ENCODE measurements around the gene SH3BP5.

SH3BP5 gene

GRCh38 chr3:15241341-15241740 is 91.0 kb downstream of the SH3BP5 start:
- peak; percentile 45 for DNase-seq

DNA sequence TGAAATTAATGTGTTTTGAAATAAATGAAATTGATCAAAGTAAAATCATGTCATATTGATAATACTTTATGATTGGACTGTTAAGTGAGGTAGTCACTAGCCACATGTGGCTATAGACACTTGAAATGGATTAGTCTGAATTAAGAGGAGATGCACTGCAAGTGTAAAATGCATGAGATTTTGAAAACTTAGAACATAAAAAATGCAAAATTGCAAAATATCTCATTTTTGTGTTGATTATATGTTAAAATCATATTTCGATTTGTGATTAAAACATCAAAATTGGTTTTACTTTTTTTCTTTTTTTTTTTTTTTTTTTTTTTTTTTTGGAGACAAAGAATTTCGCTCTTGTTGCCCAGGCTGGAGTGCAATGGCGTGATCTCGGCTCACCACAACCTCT is 103.1 kb downstream of the SH3BP5 start:
- no peak for DNase-seq

DNA sequence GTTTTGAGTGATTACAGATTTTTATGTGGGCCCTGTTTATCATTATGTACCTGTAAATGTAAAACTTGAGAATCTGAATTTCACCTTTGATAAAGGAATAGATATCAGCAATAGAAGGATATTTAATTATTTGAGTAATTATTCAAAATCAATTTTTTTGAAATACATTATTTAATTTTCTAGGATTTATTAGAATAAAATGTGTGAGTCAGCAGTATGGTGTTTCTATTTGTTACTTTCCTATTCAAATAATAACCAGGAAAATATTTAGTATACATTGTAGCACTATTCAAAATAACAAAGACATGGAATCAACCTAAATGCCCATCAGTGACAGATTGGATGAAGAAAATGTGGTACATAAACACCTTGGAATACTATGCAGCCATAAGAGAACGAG is 104.2 kb downstream of the SH3BP5 start:
- DNase-seq = no peak

- DNase-seq = no peak
These were observed 108.5 kb downstream of the SH3BP5 start for GRCh38 chr3:15223685-15224572.

DNA sequence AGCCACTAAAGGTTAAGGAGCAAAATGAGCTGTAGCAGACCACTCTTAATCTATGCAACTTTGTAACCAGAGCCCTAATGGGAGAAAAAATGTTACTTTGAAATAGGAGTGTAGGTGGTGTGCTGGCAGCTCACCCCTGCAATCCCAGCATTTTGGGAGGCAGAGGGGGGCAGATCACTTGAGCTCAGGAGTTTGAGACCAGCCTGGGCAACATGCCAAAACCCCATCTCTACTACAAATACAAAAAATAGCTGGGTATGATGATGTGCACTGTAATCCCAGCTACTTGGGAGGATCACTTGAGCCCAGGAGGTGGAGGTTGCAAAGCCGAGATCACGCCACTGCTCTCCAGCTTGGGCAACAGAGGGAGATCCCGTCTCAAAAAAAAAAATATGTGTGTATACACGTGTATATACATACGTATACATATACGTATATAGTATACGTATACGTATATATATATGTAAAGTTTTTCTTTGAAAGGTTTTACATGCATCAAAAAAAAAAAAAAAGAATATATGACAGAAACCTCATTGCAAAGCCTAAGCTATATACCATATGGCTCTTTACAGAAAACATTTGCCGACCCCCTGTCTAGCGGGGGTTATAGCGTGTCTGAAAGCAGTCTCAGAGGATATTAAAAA is 110.7 kb downstream of the SH3BP5 start:
- DNase-seq = no peak

DNA sequence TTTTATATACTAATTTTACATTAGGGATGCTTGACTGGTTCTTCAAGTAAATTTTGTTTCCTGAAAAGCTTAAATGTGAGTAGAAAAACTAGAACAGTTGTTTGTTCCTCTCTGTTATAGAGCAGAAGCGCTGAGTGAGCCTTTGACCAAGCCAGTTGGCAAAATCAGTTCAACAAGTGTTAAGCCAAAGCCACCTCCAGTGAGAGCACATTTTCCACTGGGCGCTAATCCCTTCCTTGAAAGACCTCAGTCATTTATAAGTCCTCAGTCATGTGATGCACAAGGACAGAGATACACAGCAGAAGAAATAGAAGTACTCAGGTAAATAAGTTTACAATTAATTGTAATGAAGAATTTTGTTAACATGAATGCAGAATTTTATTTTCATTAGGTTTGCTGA is 111.7 kb downstream of the SH3BP5 start:
- no peak for DNase-seq

GRCh38 chr3:15220056-15220455 is 112.3 kb downstream of the SH3BP5 start:
- no peak for DNase-seq

DNA sequence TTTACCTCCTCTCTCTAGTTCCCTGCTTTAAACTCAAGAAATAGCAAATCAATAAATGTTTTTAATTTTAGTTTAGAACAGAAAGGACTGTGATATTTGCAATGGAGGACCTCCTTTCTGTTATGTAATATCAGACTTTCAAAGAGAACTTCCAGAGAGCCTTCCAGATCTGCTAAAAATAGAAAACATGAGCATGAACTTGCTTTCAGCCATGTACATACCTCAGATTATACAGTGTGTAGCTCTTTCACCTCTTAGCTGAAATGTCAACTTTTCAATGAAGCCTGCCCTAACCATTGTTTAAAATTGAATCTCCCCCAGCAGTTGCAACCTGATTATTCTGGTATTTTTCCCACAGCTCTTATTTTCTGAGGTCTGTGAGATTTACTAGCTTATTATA is 113.7 kb downstream of the SH3BP5 start:
- DNase-seq = no peak

DNA sequence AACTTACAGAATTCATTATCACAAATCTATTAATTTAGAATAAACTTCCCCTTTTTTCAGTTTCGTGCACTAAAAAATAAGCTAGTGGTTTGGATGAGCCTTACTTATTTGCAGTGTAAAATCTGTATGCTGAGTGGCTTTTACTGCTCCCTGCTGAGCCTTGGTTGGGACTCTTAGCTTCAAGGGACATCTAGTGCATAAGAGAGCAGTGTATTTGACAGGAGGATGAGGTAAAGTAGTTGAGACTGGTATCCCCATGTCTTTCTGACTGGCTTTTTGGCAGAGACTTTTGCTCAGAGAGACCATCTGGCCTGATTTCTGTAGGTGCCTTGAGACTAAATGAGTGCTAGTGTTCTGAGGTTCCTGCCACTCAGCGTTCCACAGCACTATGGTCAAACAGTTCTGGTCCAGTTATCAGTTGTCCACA is 114.5 kb downstream of the SH3BP5 start:
- DNase-seq = no peak

DNA sequence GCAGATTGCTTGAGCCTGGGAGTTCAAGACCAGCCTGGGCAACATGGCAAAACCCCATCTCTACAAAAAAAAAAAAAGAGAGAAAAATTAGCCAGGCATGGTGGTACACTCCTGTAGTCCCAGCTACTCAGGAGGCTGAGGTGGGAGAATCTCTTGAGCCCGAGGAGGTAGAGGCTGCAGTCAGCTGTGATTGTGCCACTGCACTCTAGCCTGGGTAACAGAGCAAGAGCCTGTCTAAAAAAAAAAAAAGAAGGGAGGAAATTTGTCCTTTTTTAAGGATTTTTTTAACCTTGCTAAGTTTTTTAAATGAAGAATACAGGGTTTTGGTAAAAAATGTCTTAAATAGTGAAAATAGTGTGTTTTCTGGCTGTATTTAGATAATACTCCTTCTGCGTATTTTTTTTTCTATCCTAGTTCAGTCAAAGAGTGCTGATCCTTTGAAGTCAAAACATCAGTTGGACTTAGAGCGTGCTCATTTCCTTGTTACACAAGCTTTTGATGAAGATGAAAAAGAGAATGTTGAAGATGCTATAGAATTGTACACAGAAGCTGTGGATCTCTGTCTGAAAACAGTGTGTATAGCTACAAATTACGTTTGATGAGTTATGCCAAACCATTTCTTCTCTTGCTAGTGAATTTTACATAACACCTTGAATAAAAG is 115.2 kb downstream of the SH3BP5 start:
- no peak for DNase-seq

- no peak for DNase-seq
These were observed 115.9 kb downstream of the SH3BP5 start for GRCh38 chr3:15216501-15216900.

DNA sequence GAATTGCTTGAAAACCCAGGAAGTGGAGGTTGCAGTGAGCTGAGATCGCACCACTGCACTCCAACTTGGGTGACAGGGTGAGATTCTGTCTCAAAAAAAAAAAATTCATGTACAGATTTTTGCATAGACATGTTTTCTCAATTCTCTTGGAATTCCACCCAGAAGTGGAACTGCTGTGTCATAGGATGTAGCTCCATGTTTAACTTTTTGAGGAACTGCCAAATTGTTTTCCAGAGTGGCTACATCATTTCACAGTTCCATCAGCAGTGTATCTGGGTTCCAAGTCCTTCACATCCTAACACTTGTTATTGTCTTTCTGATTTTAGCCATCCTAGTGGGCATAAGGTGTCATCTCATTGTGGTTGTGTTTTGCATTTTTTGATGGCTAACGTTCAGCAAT is 116.4 kb downstream of the SH3BP5 start:
- no peak for DNase-seq

- no peak for DNase-seq
These were observed 117.6 kb downstream of the SH3BP5 start for GRCh38 chr3:15214758-15215157.

DNA sequence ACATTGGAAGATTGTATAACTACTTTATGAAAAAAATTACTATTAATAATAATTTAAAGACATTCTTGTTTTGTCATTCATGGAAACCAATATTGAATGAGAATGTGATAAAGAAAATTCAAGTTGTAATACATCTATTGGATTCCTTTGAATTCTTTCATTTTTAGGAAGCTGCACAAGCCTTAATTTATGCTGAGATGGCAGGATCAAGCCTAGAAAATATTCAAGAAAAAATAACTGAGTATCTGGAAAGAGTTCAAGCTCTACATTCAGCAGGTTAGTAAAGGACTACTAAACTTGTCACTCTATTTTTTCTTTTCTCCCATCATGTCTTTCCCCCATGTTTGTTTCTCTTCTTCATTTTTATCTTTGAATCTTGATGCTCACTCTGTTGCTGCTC is 120.4 kb downstream of the SH3BP5 start:
- no peak for DNase-seq

DNA sequence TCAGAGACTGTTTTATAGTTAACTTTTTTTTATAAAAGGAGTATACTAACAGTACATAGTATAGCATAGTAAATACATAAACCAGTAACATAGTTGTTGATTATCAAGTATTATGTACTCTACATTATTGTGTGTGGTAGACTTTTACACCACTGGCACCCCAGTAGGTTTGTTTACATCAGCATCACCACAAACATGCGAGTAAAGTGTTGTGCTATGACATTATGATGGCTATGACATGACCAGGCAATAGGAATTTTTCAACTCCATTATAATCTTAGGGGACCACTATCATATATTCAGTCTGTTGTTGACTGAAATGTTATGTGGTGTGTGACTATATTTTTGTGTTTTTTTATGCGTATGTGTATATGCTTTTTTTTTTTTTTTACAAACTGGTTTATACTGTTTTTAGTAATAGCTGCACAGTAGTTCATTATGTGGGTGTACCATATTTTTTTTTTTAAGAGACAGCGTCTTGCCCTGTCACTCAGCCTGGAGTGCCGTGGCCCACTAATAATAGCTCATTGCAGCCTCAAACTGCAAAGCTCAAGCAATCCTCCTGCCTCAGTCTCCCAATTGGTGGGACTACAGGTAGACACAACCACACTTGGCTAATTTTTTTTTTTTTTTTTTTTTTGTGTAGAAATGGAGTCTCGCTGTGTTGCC is 124.4 kb downstream of the SH3BP5 start:
- DNase-seq = peak; percentile 8

- peak; percentile 36 for DNase-seq
These were observed 125.5 kb downstream of the SH3BP5 start for GRCh38 chr3:15206662-15207576.

GRCh38 chr3:15205934-15206661 is 126.3 kb downstream of the SH3BP5 start, which contains the start of gene CAPN7:
Gene CAPN7, plus strand, starts transcription at chr3:15206246. Its CDS starts 250 bp downstream, at chr3:15206496.
- DNase-seq = peak; percentile 92

DNA sequence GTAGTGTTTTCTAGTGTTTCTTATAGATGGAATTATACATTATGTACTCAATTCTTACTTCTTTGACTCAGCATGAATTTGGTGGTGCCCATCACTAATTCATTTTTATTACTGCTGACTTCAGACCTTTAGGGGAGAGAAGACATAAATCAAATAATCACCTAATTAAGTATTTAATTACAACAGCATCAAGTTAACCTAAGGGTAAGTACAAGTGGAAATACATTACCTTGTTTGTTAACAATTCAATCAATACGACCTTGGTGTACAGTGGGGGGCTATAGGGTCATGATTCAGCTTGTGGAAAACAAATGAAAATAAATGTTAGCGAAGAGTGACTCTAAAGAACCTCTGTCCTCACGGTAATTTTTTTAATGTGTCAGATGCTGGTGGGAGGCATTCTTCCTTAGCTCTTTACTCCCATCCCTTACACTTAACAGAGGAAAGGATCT is 126.9 kb downstream of the SH3BP5 start:
- no peak for DNase-seq
